DND-41 (cell line): ENCODE data around the gene ARHGAP26.

Experiments used
- EZH2 ChIP-seq: IDR thresholded peaks from 3 replicates; pipeline ENCODE4 v1.6.1; 2012; ENCODE audit warnings: borderline replicate concordance, low read depth, mild to moderate bottlenecking, moderate library complexity, low read length, inconsistent platforms; ENCODE audit not compliant: severe bottlenecking
- TF ChIP-seq, protein P1 (sequence below): IDR thresholded peaks from 2 replicates; pipeline ENCODE4 v1.5.1; 2012; ENCODE audit warnings: borderline replicate concordance, low read length, moderate library complexity, mild to moderate bottlenecking; ENCODE audit not compliant: poor library complexity, severe bottlenecking; ENCODE audit errors: extremely low read depth

DNA sequence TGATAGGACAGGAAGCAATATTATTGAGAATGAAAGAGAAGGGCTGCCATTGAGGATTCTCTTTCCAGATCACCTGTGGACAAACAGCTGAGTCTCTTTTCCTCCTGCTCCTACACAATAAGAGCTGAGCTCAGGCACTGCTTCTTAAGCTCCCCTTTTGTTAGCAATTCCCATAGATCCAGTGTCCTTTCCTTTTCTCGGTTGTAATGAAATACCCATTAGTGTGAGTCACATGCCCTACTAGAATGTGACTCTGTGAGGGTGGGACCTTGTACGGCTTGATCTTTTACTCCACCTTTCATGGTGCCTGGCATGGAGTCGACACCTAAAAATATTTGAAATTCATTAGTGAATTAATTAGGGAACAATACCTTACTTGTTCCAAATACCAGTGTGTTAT is 364.1 kb downstream of the ARHGAP26 start:
- TF ChIP-seq, protein P1, sequence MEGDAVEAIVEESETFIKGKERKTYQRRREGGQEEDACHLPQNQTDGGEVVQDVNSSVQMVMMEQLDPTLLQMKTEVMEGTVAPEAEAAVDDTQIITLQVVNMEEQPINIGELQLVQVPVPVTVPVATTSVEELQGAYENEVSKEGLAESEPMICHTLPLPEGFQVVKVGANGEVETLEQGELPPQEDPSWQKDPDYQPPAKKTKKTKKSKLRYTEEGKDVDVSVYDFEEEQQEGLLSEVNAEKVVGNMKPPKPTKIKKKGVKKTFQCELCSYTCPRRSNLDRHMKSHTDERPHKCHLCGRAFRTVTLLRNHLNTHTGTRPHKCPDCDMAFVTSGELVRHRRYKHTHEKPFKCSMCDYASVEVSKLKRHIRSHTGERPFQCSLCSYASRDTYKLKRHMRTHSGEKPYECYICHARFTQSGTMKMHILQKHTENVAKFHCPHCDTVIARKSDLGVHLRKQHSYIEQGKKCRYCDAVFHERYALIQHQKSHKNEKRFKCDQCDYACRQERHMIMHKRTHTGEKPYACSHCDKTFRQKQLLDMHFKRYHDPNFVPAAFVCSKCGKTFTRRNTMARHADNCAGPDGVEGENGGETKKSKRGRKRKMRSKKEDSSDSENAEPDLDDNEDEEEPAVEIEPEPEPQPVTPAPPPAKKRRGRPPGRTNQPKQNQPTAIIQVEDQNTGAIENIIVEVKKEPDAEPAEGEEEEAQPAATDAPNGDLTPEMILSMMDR: no peak
- TF ChIP-seq EZH2: no peak
